Measurements from ENCODE around the gene TDRD3.

TDRD3 gene

GRCh38 chr13:60448907-60449510, 52.0 kb downstream of the TDRD3 start:
- no peak for DNase-seq (ENCODE audit: low read depth, low spot score)

- peak; percentile 4 for DNase-seq (ENCODE audit: low read depth, low spot score)
Measured at GRCh38 chr13:60453490-60453889, 56.5 kb downstream of the TDRD3 start.

- DNase-seq (ENCODE audit: low read depth, low spot score), result no peak
Measured at GRCh38 chr13:60454425-60454824, 57.4 kb downstream of the TDRD3 start.

GRCh38 chr13:60463787-60464186, 66.8 kb downstream of the TDRD3 start:
- no peak for DNase-seq (ENCODE audit: low read depth, low spot score)

GRCh38 chr13:60467098-60467497, 70.1 kb downstream of the TDRD3 start:
- DNase-seq (ENCODE audit: low read depth, low spot score), result no peak

GRCh38 chr13:60479273-60479672, 82.3 kb downstream of the TDRD3 start:
- DNase-seq (ENCODE audit: low read depth, low spot score), result no peak

- no peak for DNase-seq (ENCODE audit: low read depth, low spot score)
Measured at GRCh38 chr13:60482012-60482411, 85.0 kb downstream of the TDRD3 start.

- DNase-seq (ENCODE audit: low read depth, low spot score), result no peak
Measured at GRCh38 chr13:60484865-60485264, 87.8 kb downstream of the TDRD3 start.

- no peak for DNase-seq (ENCODE audit: low read depth, low spot score)
Measured at GRCh38 chr13:60491531-60491930, 94.5 kb downstream of the TDRD3 start.

- DNase-seq (ENCODE audit: low read depth, low spot score), result no peak
Measured at GRCh38 chr13:60492187-60492586, 95.2 kb downstream of the TDRD3 start.

- no peak for DNase-seq (ENCODE audit: low read depth, low spot score)
Measured at GRCh38 chr13:60494296-60494695, 97.3 kb downstream of the TDRD3 start.

- DNase-seq (ENCODE audit: low read depth, low spot score), result no peak
Measured at GRCh38 chr13:60501236-60501635, 104.2 kb downstream of the TDRD3 start.

GRCh38 chr13:60509601-60510386, 112.8 kb downstream of the TDRD3 start:
- no peak for DNase-seq (ENCODE audit: low read depth, low spot score)

GRCh38 chr13:60511637-60512036, 114.6 kb downstream of the TDRD3 start:
- no peak for DNase-seq (ENCODE audit: low read depth, low spot score)

- DNase-seq (ENCODE audit: low read depth, low spot score), result no peak
Measured at GRCh38 chr13:60514891-60515290, 117.9 kb downstream of the TDRD3 start.

GRCh38 chr13:60519496-60519895, 122.5 kb downstream of the TDRD3 start:
- DNase-seq (ENCODE audit: low read depth, low spot score), result no peak

GRCh38 chr13:60520902-60521569, 124.0 kb downstream of the TDRD3 start:
- DNase-seq (ENCODE audit: low read depth, low spot score), result no peak

GRCh38 chr13:60538566-60538965, 141.5 kb downstream of the TDRD3 start:
- peak; percentile 57 for DNase-seq (ENCODE audit: low read depth, low spot score)

- no peak for DNase-seq (ENCODE audit: low read depth, low spot score)
Measured at GRCh38 chr13:60540276-60540675, 143.3 kb downstream of the TDRD3 start.

GRCh38 chr13:60562096-60562780, 165.2 kb downstream of the TDRD3 start:
- no peak for DNase-seq (ENCODE audit: low read depth, low spot score)

GRCh38 chr13:60571571-60571970, 174.6 kb downstream of the TDRD3 start:
- DNase-seq (ENCODE audit: low read depth, low spot score), result no peak

Measured in ELF-1 (cell line).